ENCODE results near the gene LAMA2. TPM values are rescaled to one million over a fixed set of nuclear protein-coding genes. Genes with fewer than 3 reads are reported as not detected.

The LAMA2 gene
- total and polyA plus RNA-seq, 4 donors, result 5.2 to 105 (median 45.9) TPM

DNA sequence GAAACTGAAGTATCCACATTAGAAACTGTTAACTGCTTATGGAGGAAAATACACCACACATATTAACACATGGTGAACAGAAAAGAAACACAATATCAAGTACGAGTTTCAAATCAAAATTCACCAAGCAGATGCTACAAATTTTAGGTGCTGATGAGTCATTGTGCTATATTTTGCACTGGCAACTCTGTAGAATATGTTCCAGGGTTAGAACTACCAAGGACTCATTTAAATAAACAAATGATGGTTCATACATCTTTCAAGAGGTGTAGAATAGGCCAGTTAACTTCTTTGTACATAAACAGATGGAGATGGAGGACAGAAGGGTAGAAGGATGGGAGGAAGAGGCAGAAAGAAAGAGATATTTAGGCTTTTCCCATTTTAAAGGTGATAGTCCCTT, 642.1 kb downstream of the LAMA2 start:
- Histone ChIP-seq H3K27me3 (ENCODE audit: control insufficient read depth in 3 of 3, insufficient read depth in 3 of 3, low read length in 2 of 3) (no peaks in the 10 kb centered on the region), H3K36me3 (ENCODE audit: control insufficient read depth in 4 of 4, insufficient read depth in 4 of 4, low read length in 4 of 4) (no peaks in the 10 kb centered on the region), H3K27ac (ENCODE audit: low read depth in 1 of 2, low read length in 1 of 2) (no peak overlapping the region), H3K9me3 (ENCODE audit: control insufficient read depth in 4 of 4, insufficient read depth in 3 of 4, low read length in 3 of 4) (no peaks in the 10 kb centered on the region), H3K9ac (ENCODE audit: insufficient read depth in 1 of 2, low read length in 2 of 2) (no peak overlapping the region), H3K4me1 (ENCODE audit: control insufficient read depth in 5 of 5, insufficient read depth in 5 of 5, low read length in 5 of 5) (peaks cover 0 to 2% (median 0%) of the 10 kb centered on the region in 5 donors), H3K4me3 (no peak overlapping the region)
- TF ChIP-seq, protein P1, sequence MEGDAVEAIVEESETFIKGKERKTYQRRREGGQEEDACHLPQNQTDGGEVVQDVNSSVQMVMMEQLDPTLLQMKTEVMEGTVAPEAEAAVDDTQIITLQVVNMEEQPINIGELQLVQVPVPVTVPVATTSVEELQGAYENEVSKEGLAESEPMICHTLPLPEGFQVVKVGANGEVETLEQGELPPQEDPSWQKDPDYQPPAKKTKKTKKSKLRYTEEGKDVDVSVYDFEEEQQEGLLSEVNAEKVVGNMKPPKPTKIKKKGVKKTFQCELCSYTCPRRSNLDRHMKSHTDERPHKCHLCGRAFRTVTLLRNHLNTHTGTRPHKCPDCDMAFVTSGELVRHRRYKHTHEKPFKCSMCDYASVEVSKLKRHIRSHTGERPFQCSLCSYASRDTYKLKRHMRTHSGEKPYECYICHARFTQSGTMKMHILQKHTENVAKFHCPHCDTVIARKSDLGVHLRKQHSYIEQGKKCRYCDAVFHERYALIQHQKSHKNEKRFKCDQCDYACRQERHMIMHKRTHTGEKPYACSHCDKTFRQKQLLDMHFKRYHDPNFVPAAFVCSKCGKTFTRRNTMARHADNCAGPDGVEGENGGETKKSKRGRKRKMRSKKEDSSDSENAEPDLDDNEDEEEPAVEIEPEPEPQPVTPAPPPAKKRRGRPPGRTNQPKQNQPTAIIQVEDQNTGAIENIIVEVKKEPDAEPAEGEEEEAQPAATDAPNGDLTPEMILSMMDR (IDR thresholded peaks at IDR 0.05; ENCODE audit: control extremely low read depth, extremely low read depth), result no peak
- no peak for ATAC-seq (ENCODE audit: insufficient read depth, low FRiP score)
- 85 to 93% methylated on average over 1 of the region's 1 CpG for WGBS, 2 donors
- no peak for DNase-seq

DNA sequence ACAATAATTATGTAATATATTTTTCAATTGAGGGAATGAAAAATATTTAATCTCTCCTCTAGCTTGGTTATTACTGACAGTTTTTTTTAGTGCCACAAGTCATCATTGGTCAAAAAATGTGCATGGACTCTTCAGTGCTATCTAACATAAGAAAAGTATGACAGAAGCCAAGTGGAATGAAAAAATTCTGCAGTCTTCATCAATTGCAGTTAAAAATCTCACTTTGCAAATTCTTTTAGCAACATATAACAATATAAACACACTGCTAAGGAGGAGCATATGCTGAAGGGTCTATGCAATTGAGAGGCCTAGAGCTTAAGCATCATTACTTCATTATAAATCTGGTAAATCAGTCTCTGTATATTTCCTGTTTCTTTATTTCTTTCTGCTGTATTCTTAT, 652.0 kb downstream of the LAMA2 start:
- TF ChIP-seq, protein P1 (IDR thresholded peaks at IDR 0.05; ENCODE audit: control extremely low read depth, extremely low read depth), result no peak
- Histone ChIP-seq H3K4me3 (no peak overlapping the region), H3K27me3 (ENCODE audit: control insufficient read depth in 3 of 3, insufficient read depth in 3 of 3, low read length in 2 of 3) (no peaks in the 10 kb centered on the region), H3K4me1 (ENCODE audit: control insufficient read depth in 5 of 5, insufficient read depth in 5 of 5, low read length in 5 of 5) (no peaks in the 10 kb centered on the region), H3K9me3 (ENCODE audit: control insufficient read depth in 4 of 4, insufficient read depth in 3 of 4, low read length in 3 of 4) (peaks cover 0 to 2% (median 0%) of the 10 kb centered on the region in 4 donors), H3K9ac (ENCODE audit: insufficient read depth in 1 of 2, low read length in 2 of 2) (no peak overlapping the region), H3K27ac (ENCODE audit: low read depth in 1 of 2, low read length in 1 of 2) (no peak overlapping the region), H3K36me3 (ENCODE audit: control insufficient read depth in 4 of 4, insufficient read depth in 4 of 4, low read length in 4 of 4) (peaks cover 0 to 4% (median 0%) of the 10 kb centered on the region in 4 donors)
- no peak for DNase-seq
- no peak for ATAC-seq (ENCODE audit: insufficient read depth, low FRiP score)

GRCh38 chr6:129536271-129536670, 653.3 kb downstream of the LAMA2 start:
- TF ChIP-seq, protein P1 (IDR thresholded peaks at IDR 0.05; ENCODE audit: control extremely low read depth, extremely low read depth), result no peak
- DNase-seq, result no peak
- no peak for ATAC-seq (ENCODE audit: insufficient read depth, low FRiP score)

GRCh38 chr6:129539032-129539431, 656.1 kb downstream of the LAMA2 start:
- Histone ChIP-seq H3K4me1 (ENCODE audit: control insufficient read depth in 5 of 5, insufficient read depth in 5 of 5, low read length in 5 of 5) (no peaks in the 10 kb centered on the region), H3K9ac (ENCODE audit: insufficient read depth in 1 of 2, low read length in 2 of 2) (no peak overlapping the region), H3K9me3 (ENCODE audit: control insufficient read depth in 4 of 4, insufficient read depth in 3 of 4, low read length in 3 of 4) (no peaks in the 10 kb centered on the region), H3K27me3 (ENCODE audit: control insufficient read depth in 3 of 3, insufficient read depth in 3 of 3, low read length in 2 of 3) (no peaks in the 10 kb centered on the region), H3K4me3 (no peak overlapping the region), H3K36me3 (ENCODE audit: control insufficient read depth in 4 of 4, insufficient read depth in 4 of 4, low read length in 4 of 4) (peaks cover 0 to 4% (median 0%) of the 10 kb centered on the region in 4 donors), H3K27ac (ENCODE audit: low read depth in 1 of 2, low read length in 1 of 2) (no peak overlapping the region)
- TF ChIP-seq, protein P1 (IDR thresholded peaks at IDR 0.05; ENCODE audit: control extremely low read depth, extremely low read depth), result no peak
- WGBS, 2 donors, result 79 to 82% methylated on average over 2 of the region's 2 CpGs
- ATAC-seq (ENCODE audit: insufficient read depth, low FRiP score), result no peak
- no peak for DNase-seq

More at GRCh38 chr6:129536271-129536670, 653.3 kb downstream of the LAMA2 start:
- no peaks in the 10 kb centered on the region for H3K4me1 ChIP-seq (ENCODE audit: control insufficient read depth in 5 of 5, insufficient read depth in 5 of 5, low read length in 5 of 5)
- no peaks in the 10 kb centered on the region for H3K9me3 ChIP-seq (ENCODE audit: control insufficient read depth in 4 of 4, insufficient read depth in 3 of 4, low read length in 3 of 4)
- no peaks in the 10 kb centered on the region for H3K27me3 ChIP-seq (ENCODE audit: control insufficient read depth in 3 of 3, insufficient read depth in 3 of 3, low read length in 2 of 3)
- peaks cover 0 to 4% (median 0%) of the 10 kb centered on the region in 4 donors for H3K36me3 ChIP-seq (ENCODE audit: control insufficient read depth in 4 of 4, insufficient read depth in 4 of 4, low read length in 4 of 4)
- H3K27ac ChIP-seq (ENCODE audit: low read depth in 1 of 2, low read length in 1 of 2), result no peak overlapping the region
- H3K9ac ChIP-seq (ENCODE audit: insufficient read depth in 1 of 2, low read length in 2 of 2), result no peak overlapping the region
- no peak overlapping the region for H3K4me3 ChIP-seq
